Mucosa of descending colon (tissue), 3 donors: ENCODE measurements around the gene PLEKHM2. TPM values are rescaled to one million over a fixed set of nuclear protein-coding genes. Genes with fewer than 3 reads are reported as not detected.

ENCODE experiments used
- ATAC-seq: fragments of 200-7000 bp; cut with Tn5 transposase; one replicate; pipeline ENCODE4 v1.9.1; 2020; ENCODE audit warnings: mild to moderate bottlenecking, moderate library complexity
- DNase-seq, 3 donors: peaks; one replicate each; pipeline ENCODE4 v3.0.0-alpha.2; 2020
- H3K36me3 ChIP-seq: fragments of 200-600 bp; one replicate; pipeline ENCODE4 v1.8.0; 2021; ENCODE audit warnings: low read depth, mild to moderate bottlenecking
- H3K4me1 ChIP-seq: fragments of 200-600 bp; one replicate; pipeline ENCODE4 v1.8.0; 2021; ENCODE audit warnings: low read depth, mild to moderate bottlenecking
- H3K4me3 ChIP-seq: fragments of 200-600 bp; one replicate; pipeline ENCODE4 v1.8.0; 2021; ENCODE audit warnings: mild to moderate bottlenecking
- H3K9me3 ChIP-seq: fragments of 200-600 bp; one replicate; pipeline ENCODE4 v1.8.0; 2021; ENCODE audit warnings: mild to moderate bottlenecking
- CTCF ChIP-seq: fragments of 200-600 bp; IDR thresholded peaks from one replicate; pipeline ENCODE4 v1.8.0; 2022; ENCODE audit warnings: antibody characterized with exemption, mild to moderate bottlenecking
- intact Hi-C, 2 donors: fragments of 100-400 bp; cut with DNase I in 1 of 2; cut with micrococcal nuclease in 1 of 2; formaldehyde crosslinking; loops; one replicate each; pipeline versions ENCODE4 v1.11.0 to v1.11.1; 2022; cut with DNase I, micrococcal nuclease
- total RNA-seq, 3 donors: library from RNA; stranded (reverse); fragmentation: NEBNext Ultra II Directional in 2 of 3; extraction: Animal tissue kit (Norgen Biotek cat#: 25700) in 2 of 3; gene quantifications; one replicate each; pipeline versions ENCODE4 v1.2.1 to v1.2.4, GENCODE V29; 2021 to 2023
- donor health status: DM: no; HTN: no; CAD: no; lungs with moderate emphysema.
- donor health status: DM: no; HTN: no; CAD: no.
- donor health status: DM: no; HTN: yes; CAD: no.

PLEKHM2 gene
- total RNA-seq, 3 donors from 2014 or later = 32.2 to 57.3 (median 36.2) TPM

GRCh38 chr1:15736038-15736891, 52.1 kb downstream of the PLEKHM2 start, which contains the start of gene SLC25A34:
Gene SLC25A34, plus strand, starts transcription at chr1:15736258. Its CDS starts 228 bp downstream, at chr1:15736486.
- DNase-seq (peak; percentile 92 to 95 (median 93)), ATAC-seq (peak; percentile 91)
- no peaks in the 10 kb centered on the region for H3K9me3 ChIP-seq
- no peaks in the 10 kb centered on the region for H3K36me3 ChIP-seq
- intact Hi-C loops = no loop called here
- peaks cover 38% of the 10 kb centered on the region for H3K4me1 ChIP-seq
- no peak for TF ChIP-seq CTCF
- H3K4me3 ChIP-seq = no peak within 1 kb of the TSS

GRCh38 chr1:15736892-15737261, 52.8 kb downstream of the PLEKHM2 start:
- Histone ChIP-seq H3K4me3 (no peak overlapping the region), H3K36me3 (no peaks in the 10 kb centered on the region), H3K9me3 (no peaks in the 10 kb centered on the region), H3K4me1 (peaks cover 42% of the 10 kb centered on the region)
- intact Hi-C loops = no loop called here
- peak; percentile 55 for ATAC-seq
- TF ChIP-seq CTCF = no peak
- DNase-seq = peak; percentile 79 to 83 (median 80)

GRCh38 chr1:15737324-15738319, 53.5 kb downstream of the PLEKHM2 start:
- H3K36me3 ChIP-seq = no peaks in the 10 kb centered on the region
- H3K4me3 ChIP-seq = no peak overlapping the region
- ATAC-seq = no peak
- DNase-seq = no peak
- TF ChIP-seq CTCF = no peak
- peaks cover 46% of the 10 kb centered on the region for H3K4me1 ChIP-seq
- H3K9me3 ChIP-seq = no peaks in the 10 kb centered on the region
- intact Hi-C loops = no loop called here

- no peak for TF ChIP-seq CTCF
- Histone ChIP-seq H3K4me1 (peaks cover 46% of the 10 kb centered on the region), H3K36me3 (no peaks in the 10 kb centered on the region), H3K4me3 (no peak overlapping the region), H3K9me3 (no peaks in the 10 kb centered on the region)
- DNase-seq (no peak), ATAC-seq (no peak)
- intact Hi-C loops = no loop called here
Measured at GRCh38 chr1:15738416-15739113, 54.4 kb downstream of the PLEKHM2 start.

GRCh38 chr1:15739259-15739658, 55.1 kb downstream of the PLEKHM2 start:
- no peaks in the 10 kb centered on the region for H3K9me3 ChIP-seq
- ATAC-seq = no peak
- H3K4me3 ChIP-seq = no peak overlapping the region
- peak in 1 of 3 donors; percentile 42 for DNase-seq
- intact Hi-C loops = no loop called here
- H3K36me3 ChIP-seq = no peaks in the 10 kb centered on the region
- H3K4me1 ChIP-seq = peaks cover 46% of the 10 kb centered on the region
- TF ChIP-seq CTCF = no peak
